ENCODE measurements around the gene MRPL43.

Gene MRPL43

DNA sequence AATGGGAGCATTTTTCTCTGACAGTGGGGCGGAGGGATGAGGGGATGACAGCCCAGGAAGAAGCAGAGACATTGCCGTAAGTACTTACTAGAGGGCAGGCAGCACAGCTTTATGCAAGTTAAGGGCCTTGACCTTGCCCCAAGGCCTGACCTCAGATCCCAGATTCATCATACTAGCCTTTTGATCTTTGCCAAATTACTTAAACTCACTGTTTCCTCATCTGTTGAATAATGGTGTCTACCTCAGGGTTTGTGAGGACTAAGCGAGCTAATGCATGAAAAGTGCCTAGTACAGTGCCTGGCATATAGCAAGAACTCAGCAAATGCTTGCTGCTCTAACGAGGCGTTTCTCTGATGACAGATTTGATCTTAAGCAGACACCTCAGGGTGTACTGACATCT is 21.5 kb downstream of the MRPL43 start:
- TF ChIP-seq, protein P1, sequence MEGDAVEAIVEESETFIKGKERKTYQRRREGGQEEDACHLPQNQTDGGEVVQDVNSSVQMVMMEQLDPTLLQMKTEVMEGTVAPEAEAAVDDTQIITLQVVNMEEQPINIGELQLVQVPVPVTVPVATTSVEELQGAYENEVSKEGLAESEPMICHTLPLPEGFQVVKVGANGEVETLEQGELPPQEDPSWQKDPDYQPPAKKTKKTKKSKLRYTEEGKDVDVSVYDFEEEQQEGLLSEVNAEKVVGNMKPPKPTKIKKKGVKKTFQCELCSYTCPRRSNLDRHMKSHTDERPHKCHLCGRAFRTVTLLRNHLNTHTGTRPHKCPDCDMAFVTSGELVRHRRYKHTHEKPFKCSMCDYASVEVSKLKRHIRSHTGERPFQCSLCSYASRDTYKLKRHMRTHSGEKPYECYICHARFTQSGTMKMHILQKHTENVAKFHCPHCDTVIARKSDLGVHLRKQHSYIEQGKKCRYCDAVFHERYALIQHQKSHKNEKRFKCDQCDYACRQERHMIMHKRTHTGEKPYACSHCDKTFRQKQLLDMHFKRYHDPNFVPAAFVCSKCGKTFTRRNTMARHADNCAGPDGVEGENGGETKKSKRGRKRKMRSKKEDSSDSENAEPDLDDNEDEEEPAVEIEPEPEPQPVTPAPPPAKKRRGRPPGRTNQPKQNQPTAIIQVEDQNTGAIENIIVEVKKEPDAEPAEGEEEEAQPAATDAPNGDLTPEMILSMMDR (IDR thresholded peaks at IDR 0.05; ENCODE audit: low read depth, low read length): no peak
- H3K4me3 ChIP-seq (replicated peaks in 1 of 2; ENCODE audit: low read depth in 2 of 2, low read length in 2 of 2): no peak overlapping the region
- no peak for DNase-seq (ENCODE audit: low read depth in 2 of 2)

DNA sequence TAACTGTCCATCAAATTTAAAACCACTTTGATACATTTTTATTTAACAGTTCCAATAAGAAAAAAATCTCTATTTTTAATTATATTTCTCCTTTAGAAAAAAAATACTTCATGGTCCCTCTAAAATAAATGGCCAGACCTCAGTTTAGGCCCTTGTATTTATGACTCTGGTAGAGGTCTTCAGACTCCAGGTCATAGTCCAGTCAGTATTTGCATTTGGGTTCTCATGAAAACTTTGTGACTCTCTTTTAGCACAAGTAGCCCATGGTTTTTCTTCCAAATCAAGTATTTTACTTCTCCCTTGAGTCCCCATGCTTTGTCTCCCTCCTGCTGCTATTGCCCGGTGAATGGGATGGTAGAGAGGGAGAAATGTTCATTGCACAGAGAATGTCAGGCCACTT is 23.5 kb downstream of the MRPL43 start:
- DNase-seq (ENCODE audit: low read depth in 2 of 2): no peak

DNA sequence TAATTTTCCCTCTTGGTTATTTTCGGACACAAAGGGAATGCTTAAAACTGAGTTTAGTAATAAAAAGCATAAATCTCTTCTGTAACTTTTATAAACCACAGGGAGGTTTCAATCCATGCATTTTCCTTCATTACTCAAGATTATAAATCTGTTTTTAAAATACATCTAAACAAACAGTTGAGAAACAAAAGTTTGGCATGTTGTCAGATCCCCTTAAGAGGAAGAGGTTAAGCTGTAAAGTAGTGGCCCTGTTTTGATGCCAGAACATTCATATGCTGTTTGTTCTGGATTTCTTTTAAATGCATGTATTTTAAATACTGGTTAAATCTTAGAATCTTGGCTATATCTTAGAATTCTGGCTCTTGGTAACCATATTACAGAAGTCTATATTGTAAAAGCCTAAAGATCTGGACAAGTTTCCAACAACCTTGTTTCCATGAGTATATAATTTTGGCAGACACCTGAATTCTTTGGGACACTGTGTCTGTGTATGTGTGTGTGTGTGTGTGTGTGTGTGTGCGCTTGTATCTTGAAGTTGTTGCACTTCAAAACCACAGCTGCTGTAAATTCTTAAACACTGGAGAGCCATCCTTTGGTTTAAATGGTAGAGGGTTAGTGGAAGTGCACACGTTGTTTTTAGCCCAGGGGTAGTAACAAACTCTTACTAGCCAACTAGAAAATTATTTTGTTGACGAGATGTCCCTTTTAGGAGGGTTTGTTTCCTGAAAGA is 24.8 kb downstream of the MRPL43 start:
- no peak for DNase-seq (ENCODE audit: low read depth in 2 of 2)
- TF ChIP-seq, protein P1 (IDR thresholded peaks at IDR 0.05; ENCODE audit: low read depth, low read length): no peak
- H3K4me3 ChIP-seq (replicated peaks in 1 of 2; ENCODE audit: low read depth in 2 of 2, low read length in 2 of 2): no peak overlapping the region

More for the DNA sequence above, 23.5 kb downstream of the MRPL43 start:
- H3K4me3 ChIP-seq (replicated peaks in 1 of 2; ENCODE audit: low read depth in 2 of 2, low read length in 2 of 2): no peak overlapping the region
- TF ChIP-seq, protein P1 (IDR thresholded peaks at IDR 0.05; ENCODE audit: low read depth, low read length): no peak

DNA sequence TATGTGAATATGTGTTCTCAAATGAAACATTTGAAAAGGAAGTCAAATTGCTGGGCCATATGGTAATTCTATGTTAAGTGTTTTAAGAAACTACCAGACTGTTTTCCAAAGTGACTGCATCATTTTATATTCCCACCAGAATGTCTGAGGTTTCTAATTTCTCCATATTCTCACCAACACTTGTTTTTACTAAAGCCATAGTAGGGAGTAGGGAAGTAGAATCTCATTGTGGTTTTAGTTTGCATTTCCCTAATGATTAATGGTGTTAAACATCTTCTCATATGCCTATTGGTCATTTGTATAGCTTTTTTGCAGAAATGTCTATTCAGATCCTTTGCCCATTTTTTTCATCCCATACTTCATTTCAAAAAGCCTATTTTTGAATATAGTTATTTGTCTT is 27.0 kb downstream of the MRPL43 start:
- H3K4me3 ChIP-seq (replicated peaks in 1 of 2; ENCODE audit: low read depth in 2 of 2, low read length in 2 of 2): no peak overlapping the region
- TF ChIP-seq, protein P1 (IDR thresholded peaks at IDR 0.05; ENCODE audit: low read depth, low read length): no peak

DNA sequence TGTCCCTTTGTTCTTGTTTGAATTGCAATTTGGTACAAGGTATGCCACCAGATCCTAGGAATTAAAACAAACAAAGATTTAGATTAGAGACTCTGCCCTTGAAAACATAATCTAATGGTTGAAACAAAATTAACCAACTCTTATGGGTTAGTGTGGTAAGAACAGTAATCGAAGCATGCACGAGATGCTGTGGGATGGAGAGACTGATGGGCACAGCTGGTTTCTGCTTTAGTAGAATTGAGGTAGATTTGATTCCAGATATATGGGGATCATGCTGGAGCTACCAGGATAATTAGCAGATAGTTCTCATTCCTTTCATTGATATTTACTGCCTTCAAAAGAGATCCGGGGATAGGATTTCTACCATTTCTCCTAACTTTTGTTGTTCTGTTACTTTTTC is 38.4 kb downstream of the MRPL43 start:
- TF ChIP-seq, protein P1 (IDR thresholded peaks at IDR 0.05; ENCODE audit: low read depth, low read length): no peak

More for the DNA sequence above, 27.0 kb downstream of the MRPL43 start:
- no peak for DNase-seq (ENCODE audit: low read depth in 2 of 2)

DNA sequence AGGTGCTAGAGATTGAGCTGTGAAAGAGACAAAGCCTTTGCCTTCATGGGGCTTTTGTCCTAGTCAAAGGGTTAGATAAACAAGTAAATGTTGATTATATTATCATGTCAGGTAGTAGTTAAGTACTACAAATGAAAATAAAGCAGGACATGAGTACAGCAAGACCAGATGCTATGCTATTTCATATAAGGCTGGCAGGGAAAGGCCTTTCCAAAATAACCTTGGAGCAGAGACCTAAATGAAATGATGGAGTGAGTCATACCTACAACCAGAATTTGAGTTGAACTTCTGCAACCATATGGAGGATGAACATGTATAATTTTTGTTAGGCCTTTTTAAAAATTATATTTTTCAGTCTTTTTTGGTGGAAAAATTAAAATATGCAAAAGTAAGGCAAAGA is 41.5 kb downstream of the MRPL43 start:
- no peak overlapping the region for H3K4me3 ChIP-seq (replicated peaks in 1 of 2; ENCODE audit: low read depth in 2 of 2, low read length in 2 of 2)
- TF ChIP-seq, protein P1 (IDR thresholded peaks at IDR 0.05; ENCODE audit: low read depth, low read length): no peak
- no peak for DNase-seq (ENCODE audit: low read depth in 2 of 2)

More for the DNA sequence above, 38.4 kb downstream of the MRPL43 start:
- DNase-seq (ENCODE audit: low read depth in 2 of 2): no peak
- no peak overlapping the region for H3K4me3 ChIP-seq (replicated peaks in 1 of 2; ENCODE audit: low read depth in 2 of 2, low read length in 2 of 2)

DNA sequence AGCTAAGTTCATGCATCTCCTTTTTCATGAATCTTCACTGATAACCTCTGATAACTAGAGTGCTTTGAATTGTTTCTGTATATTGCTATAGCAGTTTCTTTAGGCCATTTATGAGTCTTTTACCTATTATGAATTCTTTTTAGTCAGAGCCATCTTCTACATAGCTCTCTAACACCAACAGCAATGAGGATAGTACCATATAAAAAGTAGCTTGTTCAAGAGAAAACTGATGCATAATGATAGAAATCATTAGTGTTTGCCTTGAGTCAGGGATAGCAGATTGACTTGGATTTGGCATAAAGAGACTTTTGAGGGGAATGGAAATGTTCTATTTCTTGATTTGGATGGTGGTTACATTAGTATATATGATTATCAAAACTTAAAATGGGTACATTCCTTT is 43.8 kb downstream of the MRPL43 start:
- no peak overlapping the region for H3K4me3 ChIP-seq (replicated peaks in 1 of 2; ENCODE audit: low read depth in 2 of 2, low read length in 2 of 2)
- no peak for DNase-seq (ENCODE audit: low read depth in 2 of 2)
- TF ChIP-seq, protein P1 (IDR thresholded peaks at IDR 0.05; ENCODE audit: low read depth, low read length): no peak
